Tibial nerve (tissue), 4 donors: ENCODE data around the gene RCN2. TPM values are rescaled to one million over a fixed set of nuclear protein-coding genes. Genes with fewer than 3 reads are reported as not detected.
A peak's percentile ranks its signal among the peaks of the same experiment; 100 is the strongest.

ENCODE experiments used
- DNase-seq, 2 donors: peaks; one replicate each; pipeline ENCODE4 v3.0.0-alpha.2; 2019; ENCODE audit warnings: low spot score in 2 of 2
- H3K27ac ChIP-seq, 4 donors: fragments of 200-600 bp; sonication (generic) in 3 of 4; one replicate each; pipeline ENCODE4 v1.5.1; 2017 to 2019; ENCODE audit warnings: mild to moderate bottlenecking in 1 of 4
- H3K27me3 ChIP-seq, 2 donors: fragments of 200-600 bp; sonication (generic) in 1 of 2; one replicate each; pipeline versions ENCODE4 v1.5.1 to v1.6.0; 2017 to 2019
- H3K36me3 ChIP-seq, 3 donors: fragments of 200-600 bp; sonication (generic); one replicate each; pipeline ENCODE4 v1.5.1; 2018 to 2019
- H3K4me1 ChIP-seq, 4 donors: fragments of 200-600 bp; sonication (generic) in 3 of 4; one replicate each; pipeline ENCODE4 v1.5.1; 2017 to 2019
- H3K4me3 ChIP-seq, 4 donors: fragments of 200-600 bp; sonication (generic) in 3 of 4; one replicate each; pipeline ENCODE4 v1.5.1; 2017 to 2019; ENCODE audit warnings: mild to moderate bottlenecking in 1 of 4, moderate library complexity in 1 of 4
- H3K9me3 ChIP-seq, 4 donors: fragments of 200-600 bp; sonication (generic) in 3 of 4; one replicate each; pipeline ENCODE4 v1.5.1; 2017 to 2019
- EP300 ChIP-seq, 2 donors: sonication (generic); formaldehyde crosslinking; IDR thresholded peaks; one replicate each; pipeline ENCODE4 v1.6.1; 2017; ENCODE audit warnings: antibody characterized with exemption in 2 of 2, mild to moderate bottlenecking in 1 of 2
- POLR2A ChIP-seq, 2 donors: fragments of 450-650 bp; IDR thresholded peaks; one replicate each; pipeline ENCODE4 v1.6.1; 2017; ENCODE audit warnings: antibody characterized with exemption in 2 of 2, mild to moderate bottlenecking in 2 of 2, moderate library complexity in 2 of 2
- WGBS, 2 donors: methylation state at CpG; one replicate each; pipeline ENCODE4 v1.1.5; 2018; 5-methylcytosine and 5-hydroxymethylcytosine counted together
- total RNA-seq, 4 donors: library from RNA; depleted of rRNA; stranded (reverse); fragments of >200 nt; gene quantifications; one replicate each; pipeline ENCODE4 v1.1.0, GENCODE V29; 2016
- TF ChIP-seq, protein P1 (sequence below), 5 experiments: fragments of 200-600 bp in 3 of 5; fragments of 450-650 bp in 2 of 5; sonication (generic) in 3 of 5; IDR thresholded peaks; one replicate each; pipeline ENCODE4 v1.5.1; 2016 to 2019; ENCODE audit warnings: antibody characterized with exemption in 5 of 5, mild to moderate bottlenecking in 3 of 5, moderate library complexity in 2 of 5

The RCN2 gene
- total RNA-seq, 4 donors from 2014 or later: 29.7 to 59.7 (median 43.8) TPM

GRCh38 chr15:76968306-76968705 lies 36.8 kb downstream of the RCN2 start:
- TF ChIP-seq POLR2A (IDR thresholded peaks at IDR 0.05): no peak
- TF ChIP-seq, protein P1, sequence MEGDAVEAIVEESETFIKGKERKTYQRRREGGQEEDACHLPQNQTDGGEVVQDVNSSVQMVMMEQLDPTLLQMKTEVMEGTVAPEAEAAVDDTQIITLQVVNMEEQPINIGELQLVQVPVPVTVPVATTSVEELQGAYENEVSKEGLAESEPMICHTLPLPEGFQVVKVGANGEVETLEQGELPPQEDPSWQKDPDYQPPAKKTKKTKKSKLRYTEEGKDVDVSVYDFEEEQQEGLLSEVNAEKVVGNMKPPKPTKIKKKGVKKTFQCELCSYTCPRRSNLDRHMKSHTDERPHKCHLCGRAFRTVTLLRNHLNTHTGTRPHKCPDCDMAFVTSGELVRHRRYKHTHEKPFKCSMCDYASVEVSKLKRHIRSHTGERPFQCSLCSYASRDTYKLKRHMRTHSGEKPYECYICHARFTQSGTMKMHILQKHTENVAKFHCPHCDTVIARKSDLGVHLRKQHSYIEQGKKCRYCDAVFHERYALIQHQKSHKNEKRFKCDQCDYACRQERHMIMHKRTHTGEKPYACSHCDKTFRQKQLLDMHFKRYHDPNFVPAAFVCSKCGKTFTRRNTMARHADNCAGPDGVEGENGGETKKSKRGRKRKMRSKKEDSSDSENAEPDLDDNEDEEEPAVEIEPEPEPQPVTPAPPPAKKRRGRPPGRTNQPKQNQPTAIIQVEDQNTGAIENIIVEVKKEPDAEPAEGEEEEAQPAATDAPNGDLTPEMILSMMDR (IDR thresholded peaks at IDR 0.05): no peak
- TF ChIP-seq EP300 (IDR thresholded peaks at IDR 0.05): no peak
- no peaks in the 10 kb centered on the region for H3K27me3 ChIP-seq
- peaks cover 0 to 16% (median 0%) of the 10 kb centered on the region in 4 donors for H3K4me1 ChIP-seq
- no peaks in the 10 kb centered on the region for H3K9me3 ChIP-seq
- no peak overlapping the region for H3K4me3 ChIP-seq
- DNase-seq: no peak
- WGBS, 2 donors: 90 to 97% methylated on average over 1 of the region's 1 CpG
- H3K36me3 ChIP-seq: no peaks in the 10 kb centered on the region
- H3K27ac ChIP-seq: no peak overlapping the region

DNA sequence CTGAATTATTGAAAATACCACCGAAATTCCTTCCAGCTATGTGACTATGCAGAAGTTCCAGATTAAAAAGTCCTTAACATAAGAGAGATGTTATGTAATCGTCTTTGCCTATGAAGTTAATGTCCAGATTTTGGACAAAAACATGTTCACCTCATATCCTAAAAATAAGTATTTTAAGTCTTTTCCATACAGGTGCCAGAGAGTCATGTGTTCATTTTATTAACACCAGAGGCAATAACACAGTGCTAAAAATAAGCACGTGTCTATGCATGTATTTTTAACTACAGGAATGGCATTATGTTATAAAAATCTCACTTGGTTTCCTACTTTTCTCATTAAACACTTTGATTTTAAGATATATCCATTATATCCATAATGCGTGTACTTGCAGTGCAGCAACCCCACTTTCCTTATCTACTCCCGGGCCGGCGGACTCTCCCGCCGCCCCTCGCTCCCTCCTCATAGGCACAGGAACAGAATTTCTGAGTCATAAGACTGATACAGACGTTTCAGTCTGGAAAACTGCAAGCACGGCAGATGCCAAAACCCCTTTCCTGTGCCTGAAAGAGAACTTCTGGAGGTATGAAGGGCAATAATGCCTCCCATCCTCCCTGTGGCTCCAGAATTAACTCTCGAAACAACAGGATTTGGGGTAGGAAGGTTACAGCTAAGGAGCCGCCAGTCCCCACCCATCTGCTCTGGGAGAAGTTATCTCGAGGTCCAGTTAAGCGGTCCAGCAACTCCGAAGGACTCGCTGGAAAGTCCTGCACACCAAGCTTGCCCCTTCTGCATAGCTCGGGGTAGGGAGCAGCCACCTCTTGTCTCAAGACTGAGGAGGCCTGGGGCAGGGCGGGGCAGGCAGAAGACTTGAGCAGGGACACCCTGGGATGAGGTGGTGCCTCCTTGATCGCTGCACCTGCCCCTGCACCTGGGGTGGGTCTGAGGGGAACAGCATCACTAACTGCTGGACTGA lies 41.1 kb downstream of the RCN2 start:
- whole genome bisulfite sequencing, 2 donors: 60 to 68% methylated on average over 18 to 21 of the region's 21 CpGs
- DNase-seq: no peak
- H3K9me3 ChIP-seq: no peaks in the 10 kb centered on the region
- H3K36me3 ChIP-seq: no peaks in the 10 kb centered on the region
- TF ChIP-seq, protein P1 (IDR thresholded peaks at IDR 0.05): no peak
- TF ChIP-seq EP300 (IDR thresholded peaks at IDR 0.05) (no peak), POLR2A (IDR thresholded peaks at IDR 0.05) (no peak)
- peak overlapping the region in 1 of 4 donors; percentile 20 for H3K27ac ChIP-seq
- peaks cover 0 to 9% (median 0%) of the 10 kb centered on the region in 4 donors for H3K4me1 ChIP-seq
- H3K4me3 ChIP-seq: peak overlapping the region in 1 of 4 donors; percentile 25
- no peaks in the 10 kb centered on the region for H3K27me3 ChIP-seq

- TF ChIP-seq EP300 (IDR thresholded peaks at IDR 0.05): no peak
- TF ChIP-seq, protein P1 (IDR thresholded peaks at IDR 0.05): peak in 3 of 5 experiments; percentile 6 to 29 (median 29)
- 21 to 34% methylated on average over 4 of the region's 4 CpGs for WGBS, 2 donors
- Histone ChIP-seq H3K27ac (no peak overlapping the region), H3K9me3 (no peaks in the 10 kb centered on the region), H3K36me3 (no peaks in the 10 kb centered on the region), H3K4me3 (no peak overlapping the region), H3K27me3 (no peaks in the 10 kb centered on the region), H3K4me1 (peaks cover 0 to 9% (median 0%) of the 10 kb centered on the region in 4 donors)
- DNase-seq: no peak
Measured at GRCh38 chr15:76973362-76973743, 41.8 kb downstream of the RCN2 start.

DNA sequence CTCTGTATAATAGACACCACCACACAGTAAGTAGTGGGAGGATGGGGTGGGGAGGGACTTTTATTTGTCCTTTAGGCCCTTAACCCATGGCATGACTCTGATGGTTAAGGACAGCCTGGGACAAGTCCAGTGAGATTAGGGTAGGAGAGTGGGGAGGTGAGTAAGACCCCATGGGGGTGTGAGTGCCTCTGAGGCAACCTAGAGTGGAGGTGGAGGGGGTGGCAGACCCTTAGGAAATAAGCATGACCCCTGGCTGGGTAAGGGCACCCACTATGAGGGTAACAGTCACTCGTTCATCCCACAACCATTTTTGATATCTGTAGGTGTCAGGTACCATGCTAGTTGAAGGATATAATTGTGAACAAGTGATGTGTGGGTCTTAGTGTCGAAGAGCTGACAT lies 42.4 kb downstream of the RCN2 start:
- Histone ChIP-seq H3K4me3 (no peak overlapping the region), H3K36me3 (no peaks in the 10 kb centered on the region), H3K27me3 (no peaks in the 10 kb centered on the region), H3K27ac (no peak overlapping the region), H3K9me3 (no peaks in the 10 kb centered on the region), H3K4me1 (peaks cover 0 to 9% (median 0%) of the 10 kb centered on the region in 4 donors)
- DNase-seq: no peak
- TF ChIP-seq POLR2A (IDR thresholded peaks at IDR 0.05) (no peak), EP300 (IDR thresholded peaks at IDR 0.05) (no peak)
- TF ChIP-seq, protein P1 (IDR thresholded peaks at IDR 0.05): no peak
- 93 to 96% methylated on average over 2 of the region's 2 CpGs for WGBS, 2 donors

DNA sequence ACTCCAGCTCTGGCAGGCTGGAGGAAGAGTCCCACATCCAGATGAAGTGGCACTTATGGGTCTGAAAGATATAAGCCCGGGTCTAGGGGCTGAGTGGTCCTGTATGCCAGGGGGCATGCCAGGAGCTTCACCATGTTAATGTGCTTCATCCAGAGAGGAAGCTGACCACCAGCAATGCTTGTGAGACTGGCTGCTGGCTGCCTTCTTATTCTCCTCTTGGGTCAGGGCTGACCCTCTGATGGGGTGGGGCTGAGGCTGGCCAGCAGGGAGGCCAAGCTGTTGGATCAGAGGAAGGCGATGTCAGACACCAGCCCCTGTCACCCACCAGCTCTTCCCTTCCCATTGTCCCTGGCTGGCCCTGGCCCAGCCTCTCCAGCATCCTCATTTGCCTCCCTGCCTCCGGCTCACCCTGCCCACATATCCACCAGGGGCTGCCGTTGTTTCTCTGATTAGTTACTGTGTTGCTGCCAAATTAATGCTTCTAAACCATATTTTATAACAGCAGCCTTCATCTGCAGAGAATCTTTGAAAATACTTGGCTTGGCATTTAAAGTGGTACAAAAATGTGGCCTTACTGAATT lies 43.0 kb downstream of the RCN2 start:
- 70 to 80% methylated on average over 4 of the region's 4 CpGs for WGBS, 2 donors
- no peak overlapping the region for H3K4me3 ChIP-seq
- no peaks in the 10 kb centered on the region for H3K9me3 ChIP-seq
- H3K36me3 ChIP-seq: no peaks in the 10 kb centered on the region
- no peak for DNase-seq
- H3K4me1 ChIP-seq: peaks cover 0 to 9% (median 0%) of the 10 kb centered on the region in 4 donors
- no peaks in the 10 kb centered on the region for H3K27me3 ChIP-seq
- no peak overlapping the region for H3K27ac ChIP-seq
- TF ChIP-seq, protein P1 (IDR thresholded peaks at IDR 0.05): no peak
- no peak for TF ChIP-seq POLR2A (IDR thresholded peaks at IDR 0.05)
- no peak for TF ChIP-seq EP300 (IDR thresholded peaks at IDR 0.05)
